H1 (cell line): ENCODE results near the gene TMEM25. TPM values are rescaled to one million over a fixed set of nuclear protein-coding genes. Genes with fewer than 3 reads are reported as not detected.

Experiments
- CTCF ChIA-PET: fragments of 300-600 bp; sonication (Branson Sonifier 250); formaldehyde crosslinking; loops from one replicate; lab custom pipeline; 2021; ENCODE audit not compliant: partially characterized antibody; lab: Charles Lee
- POLR2A ChIA-PET: fragments of 300-600 bp; sonication (Branson Sonifier 250); formaldehyde crosslinking; loops from one replicate; lab custom pipeline; 2021; ENCODE audit warnings: inconsistent platforms; ENCODE audit not compliant: partially characterized antibody; lab: Charles Lee
- DNase-seq, 2 experiments: peaks; one replicate each; pipeline versions ENCODE4 v3.0.0 to v3.0.0-alpha.2; 2010 to 2022; ENCODE audit warnings: low spot score in 2 of 2, low read depth in 1 of 2, mixed read lengths in 1 of 2
- FAIRE-seq: peaks from 2 replicates; lab custom pipeline; 2011; peaks lifted over from hg19 to GRCh38; lab: Jason Lieb, UNC
- H2AFZ ChIP-seq: 2 replicates; pipeline ENCODE4 v1.8.1; 2012; ENCODE audit warnings: low read length, inconsistent platforms
- H2AK5ac ChIP-seq: 2 replicates; pipeline ENCODE4 v1.6.1; 2013; ENCODE audit warnings: low read depth, low read length
- H2BK120ac ChIP-seq: replicated peaks from 2 replicates; pipeline ENCODE3; 2013; ENCODE audit warnings: low read depth, low read length, inconsistent platforms
- H2BK12ac ChIP-seq: 2 replicates; pipeline ENCODE4 v1.6.1; 2013; ENCODE audit warnings: low read depth, low read length
- H2BK15ac ChIP-seq: 2 replicates; pipeline ENCODE4 v1.6.1; 2013; ENCODE audit warnings: low read length
- H2BK20ac ChIP-seq: 2 replicates; pipeline ENCODE4 v1.6.1; 2013; ENCODE audit warnings: low read length
- H2BK5ac ChIP-seq: 2 replicates; pipeline ENCODE4 v1.6.1; 2013; ENCODE audit warnings: low read depth, low read length
- H3K14ac ChIP-seq: 2 replicates; pipeline ENCODE4 v1.6.1; 2013; ENCODE audit warnings: inconsistent platforms; ENCODE audit not compliant: insufficient read length
- H3K18ac ChIP-seq: 2 replicates; pipeline ENCODE4 v1.6.1; 2013; ENCODE audit warnings: low read length; ENCODE audit errors: extremely low read depth
- H3K23ac ChIP-seq: 2 replicates; pipeline ENCODE4 v1.6.1; 2013; ENCODE audit warnings: inconsistent platforms; ENCODE audit not compliant: insufficient read length
- H3K23me2 ChIP-seq: 2 replicates; pipeline ENCODE4 v1.6.1; 2013; ENCODE audit warnings: low read depth, low read length
- H3K27ac ChIP-seq: 2 replicates; pipeline ENCODE4 v1.6.1; 2011; ENCODE audit warnings: low read depth, low read length, inconsistent platforms
- H3K27me3 ChIP-seq, 4 experiments: replicated peaks in 1 of 4; 1 replicate in 1 of 4; 2 replicates in 3 of 4; pipeline versions ENCODE4 v1.6.1 to v1.8.1; 2011 to 2013; ENCODE audit warnings: low read length in 3 of 4, mild to moderate bottlenecking in 3 of 4, inconsistent platforms in 2 of 4, mixed read lengths in 2 of 4, moderate library complexity in 1 of 4; ENCODE audit not compliant: control insufficient read depth in 3 of 4, insufficient read depth in 3 of 4; ENCODE audit errors: extremely low read depth in 1 of 4
- H3K36me3 ChIP-seq, 4 experiments: 2 replicates each; pipeline versions ENCODE4 v1.6.1 to v1.8.1; 2011 to 2013; ENCODE audit warnings: mild to moderate bottlenecking in 4 of 4, low read length in 3 of 4, moderate library complexity in 2 of 4, control low read depth in 1 of 4, inconsistent platforms in 1 of 4; ENCODE audit not compliant: insufficient read depth in 4 of 4, control insufficient read depth in 2 of 4
- H3K4ac ChIP-seq: replicated peaks from 2 replicates; pipeline ENCODE3; 2013; ENCODE audit warnings: low read length, low read depth, mixed read lengths, inconsistent platforms; ENCODE audit not compliant: insufficient read length
- H3K4me1 ChIP-seq, 4 experiments: replicated peaks in 1 of 4; 1 replicate in 1 of 4; 2 replicates in 3 of 4; pipeline versions ENCODE4 v1.6.1 to v1.8.1; 2011 to 2013; ENCODE audit warnings: low read length in 3 of 4, inconsistent platforms in 2 of 4, mixed read lengths in 1 of 4; ENCODE audit not compliant: insufficient read depth in 4 of 4, control insufficient read depth in 3 of 4
- H3K4me2 ChIP-seq, 2 experiments: 2 replicates each; pipeline versions ENCODE4 v1.6.1 to v1.8.1; 2011 to 2013; ENCODE audit warnings: low read depth in 2 of 2, low read length in 2 of 2, control low read depth in 1 of 2, inconsistent platforms in 1 of 2, mild to moderate bottlenecking in 1 of 2; ENCODE audit not compliant: insufficient read depth in 1 of 2
- H3K4me3 ChIP-seq, 4 experiments: fragments of 200-600, 300-600 bp in 1 of 4; sonication (generic), shearing (Covaris generic), sonication (Bioruptor Twin) in 1 of 4; 2 replicates each; pipeline versions ENCODE4 v1.5.1 to v1.8.1; 2011 to 2016; ENCODE audit warnings: low read length in 4 of 4, low read depth in 3 of 4, control low read depth in 2 of 4, inconsistent platforms in 2 of 4, mild to moderate bottlenecking in 2 of 4, mixed read lengths in 1 of 4, moderate library complexity in 1 of 4; ENCODE audit not compliant: insufficient read depth in 2 of 4; ENCODE audit errors: extremely low read depth in 1 of 4
- H3K56ac ChIP-seq: replicated peaks from 2 replicates; pipeline ENCODE3; 2013; ENCODE audit warnings: low read depth, mild to moderate bottlenecking, mixed read lengths, low read length, inconsistent platforms; ENCODE audit not compliant: insufficient read length
- H3K79me1 ChIP-seq: 2 replicates; pipeline ENCODE4 v1.6.1; 2013; ENCODE audit warnings: low read depth, low read length, control low read depth
- H3K79me2 ChIP-seq, 2 experiments: 2 replicates each; pipeline versions ENCODE4 v1.6.1 to v1.8.1; 2012 to 2013; ENCODE audit warnings: low read length in 2 of 2, mild to moderate bottlenecking in 2 of 2, inconsistent platforms in 1 of 2; ENCODE audit not compliant: insufficient read depth in 2 of 2, control insufficient read depth in 1 of 2
- H3K9ac ChIP-seq, 4 experiments: replicated peaks in 1 of 4; 1 replicate in 1 of 4; 2 replicates in 3 of 4; pipeline versions ENCODE4 v1.6.1 to v1.8.1; 2011 to 2013; ENCODE audit warnings: low read depth in 3 of 4, low read length in 3 of 4, control low read depth in 2 of 4, mild to moderate bottlenecking in 2 of 4, moderate library complexity in 2 of 4, inconsistent platforms in 1 of 4; ENCODE audit errors: extremely low read depth in 1 of 4
- H3K9me3 ChIP-seq, 2 experiments: 2 replicates each; pipeline versions ENCODE4 v1.6.1 to v1.8.1; 2012 to 2013; ENCODE audit warnings: mild to moderate bottlenecking in 2 of 2, moderate library complexity in 2 of 2, control low read depth in 1 of 2, inconsistent platforms in 1 of 2, low read depth in 1 of 2, low read length in 1 of 2, mixed read lengths in 1 of 2; ENCODE audit not compliant: insufficient read depth in 2 of 2
- H4K20me1 ChIP-seq, 2 experiments: replicated peaks in 1 of 2; 2 replicates each; pipeline versions ENCODE3 to v1.8.1; 2011 to 2013; ENCODE audit warnings: inconsistent platforms in 2 of 2, low read length in 2 of 2, mild to moderate bottlenecking in 1 of 2; ENCODE audit not compliant: insufficient read depth in 2 of 2, control insufficient read depth in 1 of 2
- H4K5ac ChIP-seq: 2 replicates; pipeline ENCODE4 v1.6.1; 2013; ENCODE audit warnings: low read length, low read depth, mixed read lengths, inconsistent platforms; ENCODE audit not compliant: insufficient read length
- H4K8ac ChIP-seq: 2 replicates; pipeline ENCODE4 v1.8.0; 2013; ENCODE audit warnings: mild to moderate bottlenecking, moderate library complexity, low read length, inconsistent platforms; ENCODE audit not compliant: insufficient read depth; ENCODE audit errors: extremely low read depth
- H4K91ac ChIP-seq: replicated peaks from 2 replicates; pipeline ENCODE3; 2013; ENCODE audit warnings: low read length, mixed read lengths, inconsistent platforms; ENCODE audit not compliant: insufficient read length
- CBX5 ChIP-seq: fragments of 300-800, 300-1000 bp; sonication (generic); IDR thresholded peaks from 2 replicates; pipeline ENCODE4 v1.7.1; 2016; ENCODE audit warnings: antibody characterized with exemption, low read length, low read depth
- CHD1 ChIP-seq: IDR thresholded peaks from 2 replicates; pipeline ENCODE4 v1.6.1; 2012; ENCODE audit warnings: low read depth, low read length, improper control_type of control experiment
- EGR1 ChIP-seq: IDR thresholded peaks from 2 replicates; pipeline ENCODE4 v1.6.1; 2011; ENCODE audit warnings: low read depth, low read length, borderline replicate concordance
- JUN ChIP-seq: IDR thresholded peaks from 2 replicates; pipeline ENCODE4 v1.6.1; 2011; ENCODE audit warnings: low read depth, mild to moderate bottlenecking, improper control_type of control experiment, low read length
- KDM5A ChIP-seq: fragments of 200-600 bp; IDR thresholded peaks from 2 replicates; pipeline ENCODE4 v1.7.1; 2012; ENCODE audit warnings: mild to moderate bottlenecking, low read length, inconsistent platforms, mixed read lengths
- PHF8 ChIP-seq: fragments of 200-600 bp; sonication (generic); conservative IDR thresholded peaks from 2 replicates; pipeline ENCODE4 v1.7.1; 2012; ENCODE audit warnings: low read depth, mild to moderate bottlenecking, inconsistent platforms, low read length, moderate library complexity
- RBBP5 ChIP-seq: IDR thresholded peaks from 2 replicates; pipeline ENCODE4 v1.7.1; 2012; ENCODE audit warnings: low read depth, mild to moderate bottlenecking, inconsistent platforms, low read length, moderate library complexity, borderline replicate concordance
- SIRT6 ChIP-seq: IDR thresholded peaks from one replicate; pipeline ENCODE4 v1.7.1; 2012; ENCODE audit warnings: low read length, inconsistent platforms
- SP2 ChIP-seq: IDR thresholded peaks from 2 replicates; pipeline ENCODE4 v1.6.1; 2012; ENCODE audit warnings: mild to moderate bottlenecking, low read length, inconsistent platforms
- ZNF274 ChIP-seq: IDR thresholded peaks from 2 replicates; pipeline ENCODE4 v1.7.0; 2012; ENCODE audit warnings: low read length, borderline replicate concordance; ENCODE audit errors: extremely low read depth
- WGBS, 2 experiments: shearing (Covaris generic) in 1 of 2; methylation state at CpG; one replicate each; pipeline versions ENCODE4 v1.1.6 to v1.1.7; 2013 to 2015; ENCODE audit warnings: low lambda C conversion rate in 2 of 2, mixed read lengths in 2 of 2, inconsistent platforms in 1 of 2, low coverage in 1 of 2, missing lambda C conversion rate in 1 of 2; ENCODE audit not compliant: insufficient replicate concordance in 2 of 2, insufficient coverage in 1 of 2, insufficient read length in 1 of 2; ENCODE audit errors: extremely low coverage in 1 of 2, missing lambda C conversion rate in 1 of 2; 5-methylcytosine and 5-hydroxymethylcytosine counted together
- polyA plus RNA-seq, 7 experiments: library from polyadenylated mRNA; depleted of rRNA in 3 of 7; stranded (reverse) in 5 of 7; unstranded in 2 of 7; fragments of >200 nt in 5 of 7; fragments of 200-250 nt in 2 of 7; gene quantifications; 1 replicate in 5 of 7; 2 replicates in 1 of 7; 4 replicates in 1 of 7; pipeline versions ENCODE4 v1.2.1 to v1.2.3, GENCODE V29; 2011 to 2013; ENCODE audit warnings: missing spikeins in 2 of 7, mixed read lengths in 2 of 7
- total RNA-seq: library from RNA; stranded (reverse); fragmentation: NEBNext Ultra II Directional; extraction: Animal tissue kit (Norgen Biotek cat#: 25700); gene quantifications from 2 replicates; pipeline ENCODE4 v1.2.1, GENCODE V29; 2021

TMEM25 gene
- total and polyA plus RNA-seq, 2 of the 8 experiments (the other 6 are each of a cell fraction or from before 2014, with no cell fraction given), result 18.3 to 26.8 TPM

DNA sequence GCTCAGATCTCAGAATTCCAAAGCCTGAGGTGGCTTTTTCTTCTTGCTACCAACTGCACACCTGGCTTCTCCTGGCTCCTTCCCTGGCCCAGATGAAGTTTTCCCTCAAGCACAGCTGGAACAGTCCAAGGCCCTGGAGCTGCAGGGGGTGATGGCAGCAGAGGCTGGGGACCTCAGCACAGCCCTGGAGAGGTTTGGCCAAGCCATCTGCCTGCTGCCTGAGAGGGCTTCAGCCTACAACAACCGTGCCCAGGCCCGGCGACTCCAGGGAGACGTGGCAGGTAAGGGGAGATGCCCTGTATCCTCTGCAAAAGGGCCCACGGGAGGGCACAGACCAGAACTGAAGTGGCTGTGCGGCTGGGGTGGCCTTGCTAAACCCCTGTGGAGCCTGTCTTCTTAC, 2.5 kb upstream of the TMEM25 start:
- H3K4me3 ChIP-seq, result no peak overlapping the region
- H2BK20ac ChIP-seq, result no peak overlapping the region
- no peak overlapping the region for H2AFZ ChIP-seq
- no peak overlapping the region for H2AK5ac ChIP-seq
- H3K56ac ChIP-seq, result no peak overlapping the region
- no peak overlapping the region for H3K9ac ChIP-seq
- H3K79me1 ChIP-seq, result peaks cover 5% of the 10 kb centered on the region; the same call in 1 of the 2 replicates
- CTCF ChIA-PET, result interaction anchor here (0.6 to 1.4 kb wide), 6 partner anchors 16 to 1194 kb away, joined by 3 to 5 read pairs (median 4); no protein-coding TSS in a partner anchor
- no peak overlapping the region for H3K4ac ChIP-seq
- no peak for FAIRE-seq
- TF ChIP-seq KDM5A, result no peak
- no peak for TF ChIP-seq EGR1
- no peak for TF ChIP-seq CBX5
- no peak for TF ChIP-seq RBBP5
- no peak for TF ChIP-seq CHD1
- TF ChIP-seq SP2, result no peak
- no peak for TF ChIP-seq JUN
- TF ChIP-seq ZNF274, result no peak
- no peak for TF ChIP-seq PHF8
- TF ChIP-seq SIRT6, result no peak
- POLR2A ChIA-PET, result interaction anchor here (0.7 to 0.8 kb wide), 2 partner anchors 9 to 10 kb away, joined by 3 read pairs; no protein-coding TSS in a partner anchor
- no peak overlapping the region for H3K27ac ChIP-seq
- H3K4me1 ChIP-seq, result peaks cover 0 to 14% (median 8%) of the 10 kb centered on the region in 4 experiments; a peak in 5 of 7 replicates
- no peak overlapping the region for H4K91ac ChIP-seq
- no peak overlapping the region for H3K23ac ChIP-seq
- H2BK15ac ChIP-seq, result no peak overlapping the region
- H3K27me3 ChIP-seq, result no peaks in the 10 kb centered on the region; a peak in 2 of 7 replicates
- peaks cover 8% of the 10 kb centered on the region for H3K23me2 ChIP-seq
- no peak overlapping the region for H4K5ac ChIP-seq
- WGBS, 2 experiments, result 93% methylated on average over 6 of the region's 6 CpGs; no CpG with 5 or more reads in 1 of the 2 experiments
- H2BK120ac ChIP-seq, result no peak overlapping the region
- peaks cover 0 to 3% of the 10 kb centered on the region in 2 experiments for H4K20me1 ChIP-seq
- no peak overlapping the region for H2BK5ac ChIP-seq
- no peak overlapping the region for H3K18ac ChIP-seq
- H3K4me2 ChIP-seq, result no peak overlapping the region; a peak in 1 of 4 replicates
- H2BK12ac ChIP-seq, result no peak overlapping the region
- H4K8ac ChIP-seq, result no peak overlapping the region
- peaks cover 0 to 15% (median 10%) of the 10 kb centered on the region in 4 experiments; a peak in 5 of 8 replicates for H3K36me3 ChIP-seq
- no peaks in the 10 kb centered on the region for H3K9me3 ChIP-seq
- H3K79me2 ChIP-seq, result no peaks in the 10 kb centered on the region
- no peak for DNase-seq
- H3K14ac ChIP-seq, result no peak overlapping the region
